GM12875 (cell line): ENCODE measurements around the gene PRKAR1B.

Experiments used
- H3K4me3 ChIP-seq: one replicate; pipeline ENCODE4 v1.5.1; 2011; ENCODE audit warnings: low read depth, low read length, control low read depth
- CTCF ChIP-seq: IDR thresholded peaks from 2 replicates; pipeline ENCODE4 v1.5.1; 2011; ENCODE audit warnings: low read depth, mild to moderate bottlenecking, control low read depth, inconsistent platforms, low read length, moderate library complexity, borderline replicate concordance; ENCODE audit not compliant: insufficient read depth

Gene PRKAR1B

GRCh38 chr7:726854-727103 is 302 bp downstream of the PRKAR1B start:
- H3K4me3 ChIP-seq = peak overlapping the region; percentile 61
- TF ChIP-seq CTCF = no peak

- peak within 1 kb of the TSS; percentile 61 for H3K4me3 ChIP-seq
- TF ChIP-seq CTCF = no peak
These were observed 812 bp downstream of the PRKAR1B start, which contains the start of gene DNAAF5 for GRCh38 chr7:726084-726853. Gene DNAAF5, plus strand, starts transcription at chr7:726699. Its CDS starts 22 bp downstream, at chr7:726721.

GRCh38 chr7:725223-726005 is 1.7 kb downstream of the PRKAR1B start:
- H3K4me3 ChIP-seq = peak overlapping the region; percentile 61
- TF ChIP-seq CTCF = no peak

- H3K4me3 ChIP-seq = no peak overlapping the region
- no peak for TF ChIP-seq CTCF
These were observed 2.8 kb downstream of the PRKAR1B start for GRCh38 chr7:724298-724697.

GRCh38 chr7:723541-723940 is 3.5 kb downstream of the PRKAR1B start:
- no peak overlapping the region for H3K4me3 ChIP-seq
- no peak for TF ChIP-seq CTCF

- no peak for TF ChIP-seq CTCF
These were observed 5.3 kb downstream of the PRKAR1B start for GRCh38 chr7:721619-722248.

GRCh38 chr7:716636-717035 is 10.4 kb downstream of the PRKAR1B start:
- no peak for TF ChIP-seq CTCF
- H3K4me3 ChIP-seq = no peak overlapping the region

More at GRCh38 chr7:721619-722248, 5.3 kb downstream of the PRKAR1B start:
- H3K4me3 ChIP-seq = no peak overlapping the region
